Stimulated activated CD4-positive, alpha-beta T cell treated with anti-CD3 and anti-CD28 coated beads, Interleukin-12 subunit alpha, Interleukin-12 subunit beta, amount 100 ng/mL, for 48 hours (primary cell): ENCODE results near the gene CALM3.
A peak's percentile ranks its signal among the peaks of the same experiment; 100 is the strongest.

Experiments
- DNase-seq, 3 donors: peaks; one replicate each; pipeline ENCODE4 v3.0.0-alpha.2; 2020; ENCODE audit warnings: low read depth in 2 of 3, low spot score in 1 of 3

CALM3 gene

DNA sequence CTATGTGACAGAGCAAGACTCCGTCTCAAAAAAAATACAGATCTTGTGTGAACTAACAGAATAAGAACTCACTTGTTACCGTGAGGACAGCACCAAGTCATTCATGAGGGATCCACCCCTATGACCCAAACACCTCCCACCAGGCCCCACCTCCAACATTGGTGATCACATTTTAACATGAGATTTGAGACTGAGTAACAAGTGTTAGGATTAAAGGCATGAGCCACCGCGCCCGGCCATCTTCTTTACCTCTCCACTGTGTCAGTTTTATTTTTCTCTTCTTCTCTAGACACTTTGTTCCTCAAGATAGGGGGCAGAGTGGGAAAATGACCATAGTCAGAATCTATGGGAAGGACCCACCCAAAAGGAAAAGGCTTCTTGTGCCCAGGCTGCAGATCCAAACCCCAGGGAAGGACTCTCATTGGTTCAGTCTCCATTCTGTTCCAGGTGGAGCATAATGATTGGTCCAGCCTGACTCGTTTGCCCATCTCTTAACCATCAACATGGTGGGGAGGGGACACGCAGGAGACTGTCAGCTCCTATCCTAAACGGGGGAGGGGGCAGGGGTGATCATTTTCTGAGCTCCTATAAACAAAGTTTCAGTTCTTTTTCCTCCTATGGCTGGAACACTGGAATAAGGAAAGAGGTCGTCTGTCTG lies 1.3 kb upstream of the CALM3 start:
- no peak for DNase-seq

DNA sequence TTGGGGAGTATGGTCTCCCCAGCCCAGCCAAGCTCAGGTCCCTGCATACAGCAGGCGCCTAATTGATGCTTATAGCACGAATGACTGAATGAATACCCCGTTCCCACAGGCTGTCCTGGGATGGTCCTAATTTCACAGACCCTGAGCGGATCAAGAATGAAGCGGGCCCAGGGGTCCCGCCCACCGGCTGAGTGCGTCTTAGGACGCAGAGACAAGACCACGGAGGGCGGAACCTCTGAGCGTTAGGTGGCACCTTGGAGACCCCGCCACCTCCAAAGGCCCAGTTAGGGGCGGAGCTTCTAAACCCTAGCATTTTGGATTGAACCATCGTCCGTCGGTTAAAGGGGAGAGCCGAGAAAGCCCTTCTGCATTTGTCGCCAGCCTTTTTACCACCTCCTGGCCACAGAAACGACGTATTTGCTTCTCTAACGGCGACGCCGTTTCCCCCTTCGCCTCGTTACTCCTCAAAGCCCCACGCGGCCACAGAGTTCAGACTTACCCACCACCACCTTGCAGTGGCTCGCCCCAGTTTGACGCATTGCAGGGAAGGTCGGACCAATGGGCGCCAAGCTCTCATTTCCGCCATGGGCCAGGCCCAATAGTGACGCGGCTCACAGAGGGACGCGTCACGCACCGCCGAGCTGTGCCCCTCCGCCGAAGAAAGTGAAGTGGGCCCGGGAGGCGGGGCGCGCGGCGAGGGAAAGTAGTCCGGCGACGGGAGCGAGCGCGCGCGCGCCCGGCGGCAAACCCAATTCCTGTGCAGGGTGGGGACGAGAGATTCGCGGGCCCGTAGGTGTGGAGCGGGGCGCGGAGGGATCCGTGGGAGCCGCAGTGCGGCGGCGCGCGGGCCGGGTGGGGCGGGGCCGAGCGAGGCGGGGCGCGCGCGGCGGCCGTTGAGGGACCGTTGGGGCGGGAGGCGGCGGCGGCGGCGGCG lies 479 bp upstream of the CALM3 start:
- peak; percentile 96 to 98 (median 97) for DNase-seq

DNA sequence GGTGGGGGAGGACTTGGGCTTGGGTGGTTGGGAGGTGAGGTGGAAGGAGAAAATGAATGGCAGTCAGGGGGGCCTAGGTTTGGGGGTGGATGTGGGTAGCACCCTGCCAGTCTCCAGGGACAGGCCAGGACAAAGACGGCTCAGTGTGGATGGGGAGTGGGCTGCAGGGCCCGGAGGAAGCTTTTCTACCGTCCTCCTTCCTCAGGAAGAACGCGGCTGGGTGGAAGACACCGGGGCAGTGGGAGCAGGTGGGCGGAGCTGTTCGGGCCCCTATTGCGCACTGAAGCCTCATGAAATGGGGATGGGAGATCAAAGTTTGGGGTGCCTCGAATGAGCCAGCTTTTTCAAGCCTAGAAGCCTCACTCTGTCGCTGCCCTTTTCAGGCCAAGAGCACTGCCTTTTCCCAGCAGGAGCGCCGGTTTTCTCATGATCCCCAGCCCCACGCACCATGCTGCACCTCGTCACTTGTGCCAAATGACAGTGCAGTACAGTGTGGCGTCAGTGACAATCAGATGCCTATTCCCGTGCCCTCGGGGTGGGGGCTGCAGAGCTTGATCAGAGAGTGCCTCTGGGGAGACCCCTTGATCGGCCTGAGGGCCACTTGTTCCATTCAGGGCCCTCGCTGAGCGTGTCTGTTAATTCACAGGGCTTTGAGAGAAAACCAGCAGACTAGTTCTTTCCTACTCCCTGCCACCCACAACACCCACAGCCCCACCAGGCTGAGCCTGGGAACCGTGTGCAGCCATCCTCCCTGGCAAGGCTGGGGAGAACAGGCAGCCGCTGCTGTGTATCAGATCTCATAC lies 1.5 kb downstream of the CALM3 start:
- DNase-seq: peak in 2 of 3 donors; percentile 58 to 61

DNA sequence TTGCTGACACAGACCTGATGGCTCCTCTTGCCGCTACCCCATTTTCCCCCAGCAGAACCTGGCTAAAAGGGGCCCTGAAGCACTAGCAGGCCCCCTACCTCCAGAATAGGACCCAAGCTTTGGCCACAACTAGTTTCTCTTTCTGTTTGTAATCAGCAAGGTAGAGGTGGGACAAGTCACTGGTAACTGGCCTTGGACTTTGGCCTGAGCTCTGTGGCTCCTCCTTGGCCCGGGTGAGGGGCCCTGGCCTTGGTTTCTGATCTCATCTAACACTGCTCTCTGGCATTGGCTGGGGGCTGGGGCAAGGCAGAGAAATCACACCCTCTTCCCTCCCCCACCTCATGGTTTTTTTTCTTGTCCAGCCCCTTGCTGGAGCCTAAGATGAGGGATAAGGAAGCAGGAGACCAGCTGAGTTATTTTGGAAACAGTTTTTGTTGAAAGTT lies 2.1 kb downstream of the CALM3 start:
- DNase-seq: no peak

DNA sequence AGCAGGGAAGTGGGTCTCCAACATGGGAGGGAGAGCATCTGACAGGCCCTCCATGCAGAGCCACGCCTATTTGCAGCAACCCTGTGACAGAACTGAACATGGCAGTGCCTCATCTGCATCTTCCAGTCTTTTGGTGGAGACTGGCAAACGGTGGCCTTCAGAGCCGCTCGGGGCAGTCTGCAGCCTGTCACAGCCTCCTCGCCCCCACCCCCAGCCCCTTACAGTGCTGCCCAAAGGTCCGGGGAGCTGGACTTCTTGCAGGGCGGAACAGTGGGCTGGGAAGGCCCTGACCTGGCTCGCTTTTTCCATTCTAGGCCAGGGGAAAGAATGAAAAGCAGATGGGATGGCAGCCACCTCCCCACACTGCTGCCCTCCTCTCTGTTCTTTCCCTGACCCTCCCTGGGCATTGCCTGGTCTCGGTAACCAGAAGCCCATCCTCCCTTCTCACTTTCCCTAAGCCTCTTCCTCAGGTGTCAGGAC lies 2.7 kb downstream of the CALM3 start:
- no peak for DNase-seq

DNA sequence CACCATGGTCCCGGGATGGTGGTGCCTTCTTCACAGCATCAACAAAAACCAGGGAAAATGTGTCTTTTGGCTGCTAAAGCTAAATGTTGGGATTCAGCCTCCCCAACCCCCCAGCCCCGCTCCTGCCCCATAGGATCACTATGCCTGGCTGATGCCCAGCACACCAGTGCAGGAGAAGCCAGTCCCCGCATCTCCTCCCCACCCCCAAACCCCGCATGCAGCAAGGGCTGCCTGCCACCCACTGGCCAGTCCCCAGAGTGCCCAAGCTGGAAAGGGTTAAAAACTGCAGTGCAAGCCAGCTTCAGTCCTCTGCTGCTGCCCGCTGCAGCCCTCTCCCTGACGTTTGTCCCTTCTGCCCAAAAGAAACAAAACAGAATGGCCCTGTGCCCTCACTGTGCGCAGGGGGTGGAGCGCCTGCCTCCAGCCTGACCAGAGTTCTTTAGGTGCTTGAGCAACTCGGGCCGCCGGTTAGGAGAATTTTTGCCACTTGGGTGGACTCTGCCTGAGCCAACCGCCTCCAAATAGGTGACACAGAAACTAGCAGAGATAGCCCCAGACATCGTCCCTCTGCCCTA lies 3.7 kb downstream of the CALM3 start:
- DNase-seq: no peak

DNA sequence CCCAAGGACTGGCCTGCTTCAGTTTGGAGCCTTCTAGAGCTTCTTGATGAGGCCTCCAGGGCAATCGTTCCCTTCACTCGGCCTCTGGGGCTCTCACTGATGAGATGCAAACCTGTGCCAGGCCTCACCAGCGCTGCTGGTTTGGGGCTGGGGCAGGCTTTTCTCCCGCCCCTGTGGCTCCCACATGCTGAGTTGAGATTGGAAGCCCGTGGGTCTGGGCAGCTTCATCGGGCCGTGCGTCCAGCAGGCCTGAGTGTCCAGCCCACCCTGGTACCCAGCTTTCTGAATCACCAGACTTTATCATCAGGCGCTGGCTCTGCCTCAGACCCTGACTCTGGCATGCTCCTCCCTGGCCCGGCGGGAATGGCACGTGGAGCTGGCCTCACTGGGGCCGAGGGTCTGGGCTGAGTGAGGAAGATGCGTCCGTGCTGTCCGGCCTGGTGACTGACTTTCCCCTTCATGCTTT lies 4.3 kb downstream of the CALM3 start:
- no peak for DNase-seq

DNA sequence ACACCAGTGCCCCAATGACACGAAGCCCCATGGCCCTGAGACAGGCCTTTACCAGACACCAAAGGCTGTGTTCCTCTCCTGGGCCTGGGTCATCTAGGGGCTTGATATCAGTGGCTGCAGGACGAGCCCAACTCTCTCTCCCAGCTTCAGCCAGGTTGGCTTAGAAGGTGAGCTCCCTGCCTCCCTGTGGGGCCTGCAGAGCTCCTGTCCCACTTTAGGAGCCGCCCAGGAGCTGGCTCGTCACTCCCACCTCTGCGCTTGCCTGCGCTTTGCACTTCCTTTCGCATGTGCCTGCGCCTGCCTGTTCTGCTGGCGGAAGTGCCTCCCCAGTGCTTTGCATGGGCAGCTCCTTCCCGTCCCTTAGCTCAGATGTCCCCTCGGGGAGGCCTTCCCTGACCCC lies 4.9 kb downstream of the CALM3 start:
- no peak for DNase-seq

DNA sequence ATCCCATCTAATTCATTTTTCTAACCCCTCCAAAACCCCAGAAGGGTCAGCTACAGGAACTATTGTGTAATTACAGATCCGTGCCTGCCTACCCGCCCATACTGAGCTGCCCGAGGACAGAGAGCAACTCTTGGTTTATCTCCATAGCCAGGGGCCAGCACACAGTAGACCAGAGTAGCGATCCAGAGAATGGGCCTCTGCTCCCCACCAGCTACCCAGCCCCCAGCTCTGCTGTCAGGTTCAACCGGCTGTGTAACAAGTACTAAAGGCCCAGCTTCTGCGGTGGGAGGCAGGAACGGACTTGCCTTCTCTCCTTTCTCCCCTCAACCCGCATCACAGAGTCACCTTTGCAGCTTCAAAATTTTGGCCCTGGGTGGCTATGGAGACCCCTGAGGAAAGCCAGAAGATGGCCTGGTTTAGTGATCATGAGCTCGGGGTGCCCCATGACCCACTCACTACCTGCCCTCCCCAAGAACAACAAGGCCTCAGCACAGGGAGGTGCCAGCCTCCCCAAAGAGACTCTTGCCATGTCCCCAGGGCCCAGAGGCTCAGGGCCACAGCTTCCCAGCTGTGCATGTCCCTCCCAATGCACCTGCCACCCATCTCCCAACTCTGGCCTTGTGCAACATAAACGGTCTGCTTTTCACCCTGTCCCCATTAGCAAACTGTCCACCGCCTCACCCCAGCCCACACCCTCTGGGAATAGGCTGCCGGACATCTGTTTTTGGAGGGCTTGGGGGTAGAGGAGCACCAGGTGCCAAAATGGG lies 5.7 kb downstream of the CALM3 start:
- no peak for DNase-seq

DNA sequence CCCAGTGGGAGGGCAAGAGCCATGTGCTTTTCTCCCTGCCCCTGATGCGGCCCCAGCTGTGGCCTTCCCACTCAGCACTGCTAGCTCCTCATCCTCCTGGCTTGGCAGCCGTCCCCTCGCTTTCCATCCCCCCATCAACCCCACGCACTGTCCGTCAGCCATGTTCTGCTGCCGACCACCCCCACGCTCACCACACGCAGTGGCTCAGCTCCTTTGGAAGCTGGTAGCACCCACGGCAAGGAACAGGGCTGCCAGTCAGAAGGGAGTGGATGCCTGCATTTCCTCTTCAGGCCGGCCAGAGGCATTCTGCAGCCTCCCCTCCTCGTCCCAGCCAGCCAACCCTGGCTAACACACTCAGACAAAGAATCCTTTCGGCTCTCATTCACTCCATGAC lies 6.3 kb downstream of the CALM3 start:
- DNase-seq: no peak

DNA sequence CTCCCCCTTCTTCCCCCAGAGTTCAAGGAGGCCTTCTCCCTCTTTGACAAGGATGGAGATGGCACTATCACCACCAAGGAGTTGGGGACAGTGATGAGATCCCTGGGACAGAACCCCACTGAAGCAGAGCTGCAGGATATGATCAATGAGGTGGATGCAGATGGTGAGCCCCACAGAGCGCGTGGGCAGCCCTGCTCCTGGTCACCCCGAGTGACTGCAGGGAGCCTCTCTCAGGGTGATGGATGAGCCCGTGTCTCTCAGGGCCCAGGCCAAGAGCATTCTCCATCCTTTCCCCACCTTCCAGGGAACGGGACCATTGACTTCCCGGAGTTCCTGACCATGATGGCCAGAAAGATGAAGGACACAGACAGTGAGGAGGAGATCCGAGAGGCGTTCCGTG lies 7.0 kb downstream of the CALM3 start:
- DNase-seq: no peak

DNA sequence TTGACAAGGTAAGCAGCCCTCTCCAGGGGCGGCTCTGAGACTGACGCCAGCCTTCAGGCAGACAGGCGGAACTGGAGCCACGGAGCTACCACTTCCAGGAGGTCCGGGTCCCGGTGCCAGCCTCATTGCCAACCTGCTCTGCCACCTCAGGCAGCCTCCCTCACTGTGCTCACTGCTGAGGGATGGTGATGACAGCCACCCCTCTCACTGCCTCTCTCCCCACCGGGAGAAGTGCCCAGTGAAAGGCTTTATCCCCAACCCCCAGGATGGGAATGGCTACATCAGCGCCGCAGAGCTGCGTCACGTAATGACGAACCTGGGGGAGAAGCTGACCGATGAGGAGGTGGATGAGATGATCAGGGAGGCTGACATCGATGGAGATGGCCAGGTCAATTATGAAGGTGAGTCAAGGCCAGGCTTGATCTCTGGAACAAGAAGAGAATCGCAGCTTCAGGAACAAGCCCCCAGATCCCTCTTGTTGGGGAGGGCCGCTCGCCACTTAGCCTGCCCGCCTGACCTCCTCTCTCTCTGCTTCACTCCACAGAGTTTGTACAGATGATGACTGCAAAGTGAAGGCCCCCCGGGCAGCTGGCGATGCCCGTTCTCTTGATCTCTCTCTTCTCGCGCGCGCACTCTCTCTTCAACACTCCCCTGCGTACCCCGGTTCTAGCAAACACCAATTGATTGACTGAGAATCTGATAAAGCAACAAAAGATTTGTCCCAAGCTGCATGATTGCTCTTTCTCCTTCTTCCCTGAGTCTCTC lies 7.6 kb downstream of the CALM3 start:
- DNase-seq: no peak

DNA sequence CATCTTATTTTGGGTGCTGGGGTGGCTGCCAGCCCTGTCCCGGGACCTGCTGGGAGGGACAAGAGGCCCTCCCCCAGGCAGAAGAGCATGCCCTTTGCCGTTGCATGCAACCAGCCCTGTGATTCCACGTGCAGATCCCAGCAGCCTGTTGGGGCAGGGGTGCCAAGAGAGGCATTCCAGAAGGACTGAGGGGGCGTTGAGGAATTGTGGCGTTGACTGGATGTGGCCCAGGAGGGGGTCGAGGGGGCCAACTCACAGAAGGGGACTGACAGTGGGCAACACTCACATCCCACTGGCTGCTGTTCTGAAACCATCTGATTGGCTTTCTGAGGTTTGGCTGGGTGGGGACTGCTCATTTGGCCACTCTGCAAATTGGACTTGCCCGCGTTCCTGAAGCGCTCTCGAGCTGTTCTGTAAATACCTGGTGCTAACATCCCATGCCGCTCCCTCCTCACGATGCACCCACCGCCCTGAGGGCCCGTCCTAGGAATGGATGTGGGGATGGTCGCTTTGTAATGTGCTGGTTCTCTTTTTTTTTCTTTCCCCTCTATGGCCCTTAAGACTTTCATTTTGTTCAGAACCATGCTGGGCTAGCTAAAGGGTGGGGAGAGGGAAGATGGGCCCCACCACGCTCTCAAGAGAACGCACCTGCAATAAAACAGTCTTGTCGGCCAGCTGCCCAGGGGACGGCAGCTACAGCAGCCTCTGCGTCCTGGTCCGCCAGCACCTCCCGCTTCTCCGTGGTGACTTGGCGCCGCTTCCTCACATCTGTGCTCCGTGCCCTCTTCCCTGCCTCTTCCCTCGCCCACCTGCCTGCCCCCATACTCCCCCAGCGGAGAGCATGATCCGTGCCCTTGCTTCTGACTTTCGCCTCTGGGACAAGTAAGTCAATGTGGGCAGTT lies 8.6 kb downstream of the CALM3 start:
- no peak for DNase-seq

DNA sequence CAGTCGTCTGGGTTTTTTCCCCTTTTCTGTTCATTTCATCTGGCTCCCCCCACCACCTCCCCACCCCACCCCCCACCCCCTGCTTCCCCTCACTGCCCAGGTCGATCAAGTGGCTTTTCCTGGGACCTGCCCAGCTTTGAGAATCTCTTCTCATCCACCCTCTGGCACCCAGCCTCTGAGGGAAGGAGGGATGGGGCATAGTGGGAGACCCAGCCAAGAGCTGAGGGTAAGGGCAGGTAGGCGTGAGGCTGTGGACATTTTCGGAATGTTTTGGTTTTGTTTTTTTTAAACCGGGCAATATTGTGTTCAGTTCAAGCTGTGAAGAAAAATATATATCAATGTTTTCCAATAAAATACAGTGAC lies 9.3 kb downstream of the CALM3 start:
- DNase-seq: no peak

DNA sequence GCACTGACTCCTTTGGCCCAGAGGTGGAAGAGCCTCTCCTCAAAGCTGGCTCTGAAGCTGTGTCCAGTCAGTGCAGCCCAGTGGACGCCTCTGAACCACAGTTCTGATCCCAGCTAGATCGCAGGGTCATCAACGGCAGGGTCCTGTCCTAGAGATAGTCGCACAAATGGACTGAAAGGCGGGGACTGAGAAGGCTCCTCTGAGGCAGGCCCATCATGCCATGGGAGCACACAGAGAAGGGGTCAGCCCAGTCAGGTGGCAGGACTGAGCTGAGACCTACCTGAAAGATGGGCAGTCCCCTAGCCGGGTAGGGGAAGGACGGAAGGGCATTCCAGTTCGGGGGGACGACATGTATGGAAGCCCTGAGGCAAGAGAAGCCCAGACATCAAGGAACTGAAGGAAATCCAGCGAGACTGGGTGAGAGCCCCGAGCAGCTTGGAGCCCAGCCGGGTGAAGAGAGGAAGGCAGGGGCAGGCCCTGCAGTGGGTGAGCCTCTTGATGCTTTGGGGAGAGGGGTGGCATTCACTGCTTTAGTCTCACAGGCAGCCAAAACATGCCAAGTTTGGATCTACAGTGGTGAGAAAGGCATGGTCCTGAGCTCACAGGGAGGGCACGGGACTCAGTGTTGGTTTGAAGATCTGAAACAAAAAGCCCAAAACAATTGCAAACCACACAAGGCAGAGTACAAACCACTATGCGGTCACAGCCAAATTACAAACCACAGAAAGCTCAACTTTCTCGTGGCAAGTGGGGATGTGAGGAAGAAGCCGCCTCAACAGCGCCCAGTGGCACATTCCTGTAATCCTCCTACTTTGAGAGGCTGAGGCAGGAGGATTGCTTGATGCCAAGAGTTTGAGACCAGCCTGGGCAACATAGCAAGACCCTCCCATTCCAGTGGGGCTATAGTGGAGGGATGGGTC lies 10.0 kb downstream of the CALM3 start:
- no peak for DNase-seq

DNA sequence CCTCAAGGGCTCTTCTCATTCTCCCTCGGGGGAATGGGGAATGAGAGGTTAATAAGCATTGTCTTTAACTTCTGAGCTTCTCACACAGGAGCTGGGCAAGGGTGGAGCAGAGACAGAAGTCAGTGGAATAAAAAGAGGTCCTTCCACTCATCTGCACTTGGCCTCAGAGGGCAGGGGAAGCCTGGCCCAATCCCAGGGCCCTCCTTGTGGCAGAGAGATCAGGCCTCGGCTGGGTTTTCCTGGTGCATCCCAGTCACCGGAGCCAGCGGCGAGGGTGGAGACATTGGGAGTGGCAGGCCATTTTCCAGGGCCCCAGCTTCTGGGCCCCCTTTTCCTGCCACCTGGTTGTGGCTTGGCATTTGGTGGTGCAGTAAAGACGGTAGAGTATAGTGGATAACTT lies 10.6 kb downstream of the CALM3 start:
- no peak for DNase-seq

DNA sequence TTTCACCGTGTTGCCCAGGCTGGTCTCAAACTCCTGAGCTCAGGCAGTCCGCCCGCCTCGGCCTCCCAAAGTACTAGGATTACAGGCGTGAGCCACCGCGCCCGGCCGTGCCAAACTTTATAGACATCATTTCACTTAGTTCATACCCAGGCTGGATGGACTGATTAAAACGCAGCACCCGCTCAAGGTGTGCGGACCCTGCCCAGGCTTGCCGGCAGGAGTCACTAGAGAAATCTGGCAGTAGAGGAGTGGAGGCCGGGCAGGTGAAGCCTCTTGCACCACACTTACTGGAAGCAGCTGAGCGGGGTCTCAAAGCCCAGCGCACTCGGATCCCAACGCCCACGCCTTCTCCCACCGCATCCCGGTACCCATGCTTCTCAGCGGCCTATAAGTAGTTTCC lies 12.4 kb downstream of the CALM3 start:
- DNase-seq: no peak
